Small intestine (tissue), 7 donors: ENCODE results near the gene CYP4F8. TPM values are rescaled to one million over a fixed set of nuclear protein-coding genes. Genes with fewer than 3 reads are reported as not detected.

ENCODE experiments used
- DNase-seq, 2 donors: peaks; one replicate each; pipeline versions ENCODE4 v3.0.0 to v3.0.0-alpha.2; 2013
- FAIRE-seq: peaks from 2 replicates; lab custom pipeline; 2012; peaks lifted over from hg19 to GRCh38; lab: Jason Lieb, UNC
- H3K27ac ChIP-seq, 3 donors: one replicate each; pipeline ENCODE4 v1.5.1; 2013; ENCODE audit warnings: low read length in 2 of 3, mild to moderate bottlenecking in 2 of 3, control low read depth in 1 of 3, inconsistent platforms in 1 of 3, low read depth in 1 of 3, moderate library complexity in 1 of 3
- H3K27me3 ChIP-seq, 3 donors: one replicate each; pipeline ENCODE4 v1.6.1; 2013; ENCODE audit warnings: low read length in 3 of 3, inconsistent platforms in 1 of 3; ENCODE audit not compliant: control insufficient read depth in 3 of 3, insufficient read depth in 3 of 3
- H3K36me3 ChIP-seq, 3 donors: one replicate each; pipeline ENCODE4 v1.6.1; 2013; ENCODE audit warnings: low read length in 3 of 3, inconsistent platforms in 1 of 3, low read depth in 1 of 3, mild to moderate bottlenecking in 1 of 3, moderate library complexity in 1 of 3; ENCODE audit not compliant: control insufficient read depth in 3 of 3, insufficient read depth in 2 of 3
- H3K4me1 ChIP-seq, 3 donors: one replicate each; pipeline ENCODE4 v1.6.1; 2013; ENCODE audit warnings: low read length in 2 of 3, inconsistent platforms in 1 of 3, low read depth in 1 of 3, mild to moderate bottlenecking in 1 of 3, moderate library complexity in 1 of 3; ENCODE audit not compliant: control insufficient read depth in 3 of 3, insufficient read depth in 2 of 3
- H3K4me3 ChIP-seq, 3 donors: one replicate each; pipeline ENCODE4 v1.5.1; 2013; ENCODE audit warnings: low read length in 3 of 3, control low read depth in 1 of 3, inconsistent platforms in 1 of 3, low read depth in 1 of 3, mild to moderate bottlenecking in 1 of 3, moderate library complexity in 1 of 3
- H3K9me3 ChIP-seq, 2 donors: one replicate each; pipeline ENCODE4 v1.6.1; 2013; ENCODE audit warnings: low read depth in 1 of 2, low read length in 1 of 2; ENCODE audit not compliant: control insufficient read depth in 2 of 2, insufficient read depth in 1 of 2
- WGBS, 3 donors: extraction: QIAGEN DNeasy Blood & Tissue Kit; methylation state at CpG; one replicate each; pipeline ENCODE4 v1.1.7; 2013; 5-methylcytosine and 5-hydroxymethylcytosine counted together
- polyA plus RNA-seq, 4 donors: library from polyadenylated mRNA; stranded (reverse) in 3 of 4; unstranded in 1 of 4; fragments of 200-250 nt in 3 of 4; fragments of 120-200 nt in 1 of 4; gene quantifications; one replicate each; pipeline versions ENCODE4 v1.2.1 to v1.2.3, GENCODE V29; 2013
- donor health status: healthy with polysubstance abuse.
- donor health status: control.
- donor health status: control.
- donor health status: Bipolar disorder and iron deficiency.
- donor health status: healthy.

The CYP4F8 gene
- polyA plus RNA-seq, 4 donors: not detected

- no peak for FAIRE-seq
- H3K36me3 ChIP-seq: peaks cover 0 to 1% (median 0%) of the 10 kb centered on the region in 3 donors
- no peak overlapping the region for H3K27ac ChIP-seq
- WGBS, 3 donors: 80 to 86% (median 84%) methylated on average over 4 of the region's 4 CpGs
- no peak for DNase-seq
- H3K27me3 ChIP-seq: no peaks in the 10 kb centered on the region
- peaks cover 0 to 2% (median 0%) of the 10 kb centered on the region in 3 donors for H3K4me1 ChIP-seq
- no peak overlapping the region for H3K4me3 ChIP-seq
- peaks cover 0 to 3% of the 10 kb centered on the region in 2 donors for H3K9me3 ChIP-seq
These were observed 48.2 kb downstream of the CYP4F8 start for GRCh38 chr19:15663247-15663646.

GRCh38 chr19:15666186-15666585 is 51.2 kb downstream of the CYP4F8 start:
- FAIRE-seq (no peak), DNase-seq (no peak)
- peaks cover 0 to 3% (median 0%) of the 10 kb centered on the region in 3 donors for H3K27me3 ChIP-seq
- 22 to 46% (median 39%) methylated on average over 1 of the region's 1 CpG for WGBS, 3 donors
- H3K36me3 ChIP-seq: no peaks in the 10 kb centered on the region
- peaks cover 0 to 3% of the 10 kb centered on the region in 2 donors for H3K9me3 ChIP-seq
- H3K4me1 ChIP-seq: peaks cover 0 to 2% (median 0%) of the 10 kb centered on the region in 3 donors
- H3K27ac ChIP-seq: no peak overlapping the region
- H3K4me3 ChIP-seq: no peak overlapping the region

GRCh38 chr19:15666883-15667282 is 51.9 kb downstream of the CYP4F8 start:
- H3K36me3 ChIP-seq: no peaks in the 10 kb centered on the region
- peak overlapping the region in 1 of 3 donors; percentile 57 for H3K27ac ChIP-seq
- FAIRE-seq (no peak), DNase-seq (peak in 1 of 2 donors; percentile 93)
- 19 to 67% (median 20%) methylated on average over 4 of the region's 4 CpGs for WGBS, 3 donors
- H3K27me3 ChIP-seq: peaks cover 0 to 3% (median 0%) of the 10 kb centered on the region in 3 donors
- H3K9me3 ChIP-seq: peaks cover 0 to 3% of the 10 kb centered on the region in 2 donors
- H3K4me1 ChIP-seq: peaks cover 0 to 2% (median 0%) of the 10 kb centered on the region in 3 donors
- no peak overlapping the region for H3K4me3 ChIP-seq

DNA sequence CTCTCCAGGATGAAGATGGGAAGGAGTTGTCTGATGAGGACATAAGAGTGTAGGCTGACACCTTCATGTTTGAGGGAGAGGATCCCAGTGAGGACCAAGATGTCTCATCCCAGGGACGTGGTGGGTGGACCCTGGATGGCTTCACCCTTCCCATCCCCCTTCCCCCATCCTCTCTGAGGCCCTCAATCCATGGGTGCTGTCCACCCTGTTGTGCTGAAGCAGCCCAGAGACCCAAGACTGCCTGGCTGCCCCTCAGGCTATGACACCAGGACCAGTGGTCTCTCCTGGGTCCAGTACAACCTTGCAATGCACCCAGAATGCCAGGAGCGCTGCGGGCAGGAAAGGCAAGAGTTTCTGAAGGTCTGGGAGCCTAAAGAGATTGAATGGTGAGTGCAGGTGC is 54.4 kb downstream of the CYP4F8 start:
- Histone ChIP-seq H3K4me3 (no peak overlapping the region), H3K27ac (no peak overlapping the region), H3K9me3 (no peaks in the 10 kb centered on the region), H3K4me1 (peaks cover 0 to 13% (median 2%) of the 10 kb centered on the region in 3 donors), H3K36me3 (no peaks in the 10 kb centered on the region), H3K27me3 (peaks cover 0 to 3% (median 0%) of the 10 kb centered on the region in 3 donors)
- DNase-seq (no peak), FAIRE-seq (no peak)
- WGBS, 3 donors: 62 to 86% (median 71%) methylated on average over 3 of the region's 3 CpGs

GRCh38 chr19:15669891-15670290 is 54.9 kb downstream of the CYP4F8 start:
- 58 to 92% (median 84%) methylated on average over 4 of the region's 4 CpGs for WGBS, 3 donors

DNA sequence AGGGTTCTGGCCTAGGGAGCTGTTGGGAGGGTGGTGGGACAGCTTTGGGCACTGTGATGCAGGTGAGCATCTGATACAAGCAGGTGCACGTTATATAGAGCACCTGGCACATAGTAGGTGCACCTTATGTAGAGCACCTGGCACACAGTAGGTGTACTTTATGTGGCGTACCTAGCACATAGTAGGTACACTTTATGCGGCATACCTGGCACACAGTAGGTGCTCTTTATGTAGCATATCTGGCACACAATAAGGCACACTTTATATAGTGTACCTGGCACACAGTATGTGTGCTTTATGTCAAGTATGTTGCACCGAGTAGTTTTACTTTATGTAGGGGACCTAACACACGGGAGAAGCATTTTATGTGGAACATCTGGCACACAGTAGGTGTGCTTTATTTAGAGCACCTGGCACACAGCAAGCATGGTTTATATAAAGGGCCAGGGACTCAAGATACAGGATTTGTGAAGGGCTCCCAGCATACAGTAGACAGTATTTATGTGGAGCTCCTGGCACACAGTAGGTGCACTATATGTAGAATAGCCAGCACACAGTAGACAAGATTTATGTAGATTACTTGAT is 56.3 kb downstream of the CYP4F8 start:
- Histone ChIP-seq H3K27ac (peak overlapping the region in 1 of 3 donors; percentile 88), H3K4me1 (peaks cover 4 to 18% (median 5%) of the 10 kb centered on the region in 3 donors), H3K27me3 (peaks cover 0 to 3% (median 0%) of the 10 kb centered on the region in 3 donors), H3K36me3 (peaks cover 0 to 3% (median 0%) of the 10 kb centered on the region in 3 donors), H3K9me3 (no peaks in the 10 kb centered on the region), H3K4me3 (no peak overlapping the region)
- 59 to 79% (median 69%) methylated on average over 5 of the region's 5 CpGs for WGBS, 3 donors
- DNase-seq (no peak), FAIRE-seq (no peak)

More at GRCh38 chr19:15669891-15670290, 54.9 kb downstream of the CYP4F8 start:
- H3K36me3 ChIP-seq: peaks cover 0 to 3% (median 0%) of the 10 kb centered on the region in 3 donors
- no peak for DNase-seq
- FAIRE-seq: no peak
- peaks cover 0 to 3% (median 0%) of the 10 kb centered on the region in 3 donors for H3K27me3 ChIP-seq
- peaks cover 0 to 17% (median 2%) of the 10 kb centered on the region in 3 donors for H3K4me1 ChIP-seq
- H3K27ac ChIP-seq: no peak overlapping the region
- no peaks in the 10 kb centered on the region for H3K9me3 ChIP-seq
- H3K4me3 ChIP-seq: no peak overlapping the region

- DNase-seq: no peak
- WGBS, 3 donors: 35 to 44% (median 40%) methylated on average over 10 of the region's 10 CpGs
- H3K9me3 ChIP-seq: no peaks in the 10 kb centered on the region
- no peak for FAIRE-seq
- peak overlapping the region; percentile 87 to 97 (median 88) for H3K27ac ChIP-seq
- no peak overlapping the region for H3K4me3 ChIP-seq
- H3K27me3 ChIP-seq: peaks cover 0 to 3% (median 0%) of the 10 kb centered on the region in 3 donors
- peaks cover 0 to 3% (median 0%) of the 10 kb centered on the region in 3 donors for H3K36me3 ChIP-seq
- H3K4me1 ChIP-seq: peaks cover 3 to 18% (median 5%) of the 10 kb centered on the region in 3 donors
These were observed 57.0 kb downstream of the CYP4F8 start for GRCh38 chr19:15671891-15672579.

- H3K9me3 ChIP-seq: no peaks in the 10 kb centered on the region
- peak within 1 kb of the TSS; percentile 88 to 97 (median 94) for H3K27ac ChIP-seq
- peaks cover 0 to 3% (median 0%) of the 10 kb centered on the region in 3 donors for H3K36me3 ChIP-seq
- no peak for FAIRE-seq
- H3K4me1 ChIP-seq: peaks cover 3 to 18% (median 5%) of the 10 kb centered on the region in 3 donors
- WGBS, 3 donors: 2 to 20% (median 14%) methylated on average over 6 of the region's 6 CpGs
- peaks cover 0 to 3% (median 0%) of the 10 kb centered on the region in 3 donors for H3K27me3 ChIP-seq
- DNase-seq: peak; percentile 97 to 100
- peak within 1 kb of the TSS in 2 of 3 donors; percentile 40 to 85 for H3K4me3 ChIP-seq
These were observed 57.7 kb downstream of the CYP4F8 start, which contains the start of gene CYP4F12 for GRCh38 chr19:15672580-15673175. CYP4F12 (plus strand) TSS chr19:15673087; CDS start chr19:15673530, 443 bp downstream.
